GM04503 (cell line): Measurements from ENCODE around the gene PARD3.
"Not testable (repeated sequence)": the region's sequence is repeated elsewhere in the genome, so short reads cannot be mapped to it uniquely, and the experiment has no call there.

Source experiments
- DNase-seq: peaks from one replicate; pipeline ENCODE4 v3.0.0-alpha.2; 2012; ENCODE audit warnings: low read depth

Gene PARD3

DNA sequence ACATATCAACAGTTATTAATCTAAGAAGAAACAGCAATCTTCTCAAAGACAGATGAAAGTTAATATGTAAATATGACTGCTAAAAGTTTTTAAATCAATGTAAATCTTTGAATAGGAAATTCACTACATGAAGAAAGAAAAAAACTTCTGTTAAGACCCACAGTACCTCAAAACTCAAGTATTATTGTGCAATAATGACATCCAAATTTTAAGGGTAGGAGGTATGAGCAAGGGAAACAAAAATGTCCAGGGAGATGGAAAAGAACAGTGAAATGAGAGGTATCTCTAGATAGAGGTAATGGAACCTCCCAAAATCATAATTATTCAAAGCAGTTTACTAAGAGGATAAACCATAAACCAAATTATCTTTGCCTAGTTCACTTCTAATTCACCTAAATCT is 436.8 kb downstream of the PARD3 start:
- DNase-seq, result no peak

DNA sequence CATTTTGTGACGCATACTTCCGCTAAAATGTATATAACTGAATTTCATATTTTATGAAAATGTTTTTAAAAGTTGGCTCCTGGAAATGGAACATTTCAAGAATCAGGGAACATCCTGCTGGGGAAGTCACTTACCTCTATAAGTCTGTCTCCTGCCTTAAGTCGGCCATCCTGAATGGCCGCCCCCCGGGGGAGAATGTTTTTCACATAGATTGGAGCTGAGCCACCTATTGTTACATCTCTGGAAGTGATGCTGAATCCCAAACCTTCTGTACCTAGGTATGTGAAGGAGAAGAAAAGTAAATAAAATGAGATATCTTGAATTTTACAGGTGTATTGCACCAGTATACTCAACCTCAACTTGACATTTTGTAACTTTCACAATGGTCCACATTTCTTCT is 437.3 kb downstream of the PARD3 start:
- DNase-seq, result no peak

DNA sequence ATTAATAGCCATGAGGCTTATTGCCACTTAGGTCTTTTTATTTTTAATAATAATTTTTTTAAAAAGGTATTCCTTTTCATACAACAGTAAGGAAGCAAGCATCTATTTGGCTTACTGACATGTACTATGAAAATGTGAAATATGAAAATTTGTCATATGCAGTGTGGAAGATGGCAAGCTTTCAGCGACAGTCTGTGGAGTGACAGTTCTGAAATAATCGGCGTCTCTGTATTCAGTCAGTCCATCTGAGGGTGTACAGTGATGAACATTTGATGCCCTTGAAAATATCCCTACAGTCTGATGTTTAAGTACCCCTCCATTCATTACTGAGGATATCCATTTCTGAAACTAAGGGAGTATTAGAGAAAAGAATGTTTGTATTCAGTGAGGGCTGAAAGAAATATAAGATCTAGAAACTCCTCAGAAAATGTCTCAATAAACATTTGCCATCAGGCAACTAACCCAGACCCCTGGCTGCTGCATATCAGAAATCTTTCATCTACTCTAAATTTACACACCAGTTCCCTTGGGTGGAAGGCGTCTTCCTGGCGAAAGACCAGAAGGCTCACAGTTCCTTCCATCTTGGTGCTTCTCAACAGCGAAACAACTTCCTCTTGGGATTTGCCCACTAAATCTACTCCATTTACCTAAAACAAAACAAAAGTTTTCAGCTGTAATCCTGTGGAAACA is 440.6 kb downstream of the PARD3 start:
- no peak for DNase-seq

DNA sequence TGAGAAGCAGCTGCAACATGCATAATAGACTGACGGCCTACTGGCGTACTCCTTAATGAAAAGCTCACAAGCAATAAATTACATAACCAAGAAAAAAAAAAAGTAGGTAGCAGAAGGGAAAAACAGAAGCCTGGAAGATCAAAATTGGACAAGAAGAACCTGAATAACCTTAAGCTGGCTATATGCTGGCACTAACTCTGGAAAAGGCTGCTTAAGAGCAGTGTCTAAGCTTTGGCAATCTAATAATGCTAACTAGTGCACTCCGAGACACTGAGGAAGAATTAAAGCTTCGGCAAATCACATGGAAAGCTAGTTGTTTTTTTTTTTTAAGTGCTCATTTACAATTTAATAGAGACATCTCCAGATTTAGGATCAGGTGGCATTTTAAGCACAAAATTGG is 441.9 kb downstream of the PARD3 start:
- no peak for DNase-seq

GRCh38 chr10:34372509-34372908 is 442.6 kb downstream of the PARD3 start:
- DNase-seq, result no peak

- no peak for DNase-seq
These were observed 445.0 kb downstream of the PARD3 start for GRCh38 chr10:34370126-34370525.

DNA sequence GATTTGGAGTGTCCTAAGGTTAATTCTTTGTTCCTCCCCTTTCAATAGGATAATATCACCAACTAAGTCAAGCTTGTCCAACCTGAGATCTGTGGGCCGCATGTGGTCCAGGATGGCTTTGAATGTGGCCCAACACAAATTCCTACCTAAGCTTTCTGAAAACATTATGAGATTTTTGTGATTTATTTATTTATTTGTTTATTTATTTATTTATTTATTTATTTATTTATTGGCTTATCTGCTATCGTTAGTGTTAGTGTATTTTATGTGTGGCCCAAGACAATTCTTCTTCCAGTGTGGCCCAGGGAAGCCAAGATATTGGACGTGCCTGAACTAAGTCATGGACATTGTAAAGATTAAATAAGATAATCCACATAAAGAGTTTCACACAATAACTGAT is 446.0 kb downstream of the PARD3 start:
- DNase-seq, result no peak

- DNase-seq, result no peak
These were observed 450.7 kb downstream of the PARD3 start for GRCh38 chr10:34364253-34365037.

GRCh38 chr10:34360984-34361383 is 454.1 kb downstream of the PARD3 start:
- DNase-seq, result no peak

- DNase-seq, result no peak
These were observed 455.7 kb downstream of the PARD3 start for GRCh38 chr10:34359435-34359813.

GRCh38 chr10:34358729-34359434 is 456.2 kb downstream of the PARD3 start:
- DNase-seq, result no peak

- DNase-seq, result no peak
These were observed 458.6 kb downstream of the PARD3 start for GRCh38 chr10:34356463-34356862.

- not testable (repeated sequence) for DNase-seq
These were observed 461.6 kb downstream of the PARD3 start for GRCh38 chr10:34353530-34353929.

GRCh38 chr10:34352599-34353204 is 462.4 kb downstream of the PARD3 start:
- not testable (repeated sequence) for DNase-seq

GRCh38 chr10:34351161-34351560 is 463.9 kb downstream of the PARD3 start:
- DNase-seq, result no peak

DNA sequence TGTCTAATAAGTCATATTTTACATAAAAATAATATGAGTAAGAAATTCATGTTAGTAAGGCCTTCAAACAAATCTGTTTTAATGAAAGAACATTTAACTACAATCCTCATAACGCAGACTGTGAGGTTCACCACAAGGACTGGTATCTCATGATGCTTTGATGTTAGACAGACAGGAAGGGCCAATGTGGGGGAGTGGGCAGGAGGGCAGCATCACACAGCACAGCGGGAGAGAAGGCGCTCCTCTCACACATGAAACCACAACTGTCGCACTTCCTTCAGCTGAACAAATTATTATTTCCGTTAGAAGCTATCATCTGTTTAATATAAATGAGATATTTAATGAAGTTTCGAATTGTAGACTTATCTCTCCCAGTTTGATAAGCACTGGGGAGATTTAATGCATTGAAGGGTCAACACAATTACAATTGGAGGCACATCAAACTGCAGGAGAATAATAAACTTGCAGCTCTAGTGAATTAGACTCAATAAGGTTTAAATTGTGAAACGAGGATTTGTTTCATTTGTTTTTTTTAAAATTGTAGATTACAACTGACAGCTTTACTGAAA is 466.1 kb downstream of the PARD3 start:
- no peak for DNase-seq

GRCh38 chr10:34348021-34348420 is 467.1 kb downstream of the PARD3 start:
- DNase-seq, result no peak

DNA sequence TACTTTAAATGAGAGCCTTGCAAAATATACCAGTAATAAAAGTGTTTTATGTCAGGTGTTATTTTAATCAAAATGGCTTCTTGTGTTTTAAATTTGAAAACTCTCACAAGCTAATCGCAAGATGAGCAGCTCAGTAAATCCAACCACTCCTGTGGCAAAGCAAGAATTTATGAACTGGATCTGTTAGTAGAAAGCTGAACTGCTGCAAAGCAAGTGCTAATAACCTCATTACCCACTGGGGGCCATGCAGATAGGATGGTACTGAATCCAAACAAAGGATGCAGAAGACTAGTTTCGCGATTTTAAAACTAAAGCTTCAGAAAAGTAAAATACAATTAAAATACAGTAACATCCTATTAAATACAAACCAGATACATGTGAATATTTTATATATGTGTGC is 468.0 kb downstream of the PARD3 start:
- no peak for DNase-seq

DNA sequence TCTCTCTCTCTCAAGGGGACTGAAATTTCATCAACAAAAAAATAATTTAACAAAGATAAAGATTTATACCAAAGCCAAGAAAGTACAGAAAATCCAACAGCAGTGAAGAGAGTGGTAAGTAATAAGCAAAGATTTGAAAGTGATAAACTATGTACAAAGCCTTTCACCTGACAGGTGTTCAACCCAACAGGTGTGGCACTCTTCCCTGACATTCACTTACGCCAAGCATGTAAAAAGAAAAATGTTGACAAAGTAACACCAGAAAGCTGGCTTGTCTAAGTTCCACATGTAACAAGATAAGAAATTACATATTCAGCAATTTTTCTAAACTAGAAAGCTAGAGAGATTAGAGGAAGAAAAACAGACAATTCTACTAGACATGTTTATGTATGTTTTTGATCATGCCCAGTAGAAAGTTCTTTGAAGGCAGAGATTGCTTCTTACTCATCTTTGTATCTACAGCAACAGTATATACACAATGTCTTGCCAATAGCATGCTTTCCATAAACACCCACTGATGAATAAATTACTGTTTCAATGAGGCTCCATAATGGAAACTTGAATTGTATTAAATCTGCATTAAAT is 468.5 kb downstream of the PARD3 start:
- no peak for DNase-seq

- DNase-seq, result no peak
These were observed 469.7 kb downstream of the PARD3 start for GRCh38 chr10:34345383-34345782.

GRCh38 chr10:34343764-34344163 is 471.3 kb downstream of the PARD3 start:
- DNase-seq, result no peak

DNA sequence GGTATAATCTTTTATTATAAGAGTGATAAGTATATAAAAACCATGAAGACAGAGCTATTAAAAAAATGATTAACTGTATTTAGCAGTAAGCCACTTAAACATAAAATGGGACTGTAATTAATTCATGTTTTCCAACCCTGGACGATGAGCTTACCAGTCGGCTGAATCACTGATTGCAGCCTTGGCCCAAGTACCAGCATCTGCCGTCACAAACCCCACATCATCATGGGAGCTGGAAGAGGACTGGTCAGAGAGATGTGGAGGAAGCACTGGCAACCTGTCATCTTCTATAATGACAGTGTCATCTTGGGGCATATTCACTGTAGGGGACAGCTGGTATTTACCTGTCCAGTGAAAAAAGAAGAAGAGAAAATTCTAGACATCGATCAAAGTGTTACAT is 473.6 kb downstream of the PARD3 start:
- no peak for DNase-seq
